ENCODE measurements around the gene SHANK2.

SHANK2 gene

DNA sequence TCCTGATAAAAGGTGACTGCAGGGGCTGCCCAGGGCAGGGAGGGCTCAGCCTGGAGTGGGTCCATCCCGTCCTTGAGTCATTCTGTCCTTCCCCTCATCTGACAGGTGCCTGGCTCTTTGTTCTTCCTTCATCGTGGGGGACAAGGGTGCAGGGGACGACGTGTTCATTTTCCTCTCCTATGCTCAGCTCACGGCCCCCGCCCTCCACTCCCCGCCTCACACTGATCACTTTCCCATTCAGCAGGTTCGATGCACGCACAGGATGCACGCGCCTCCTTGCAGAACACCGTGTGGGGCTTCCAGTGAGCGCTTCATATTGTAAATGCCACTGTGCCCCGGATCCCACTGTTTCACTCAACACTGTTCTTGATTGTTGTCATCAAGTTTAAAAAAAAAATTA is 32.7 kb upstream of the SHANK2 start:
- peaks cover 2% of the 10 kb centered on the region; the same call in 1 of the 2 replicates for H3K4me1 ChIP-seq (ENCODE audit: insufficient read depth, low read length)
- no peaks in the 10 kb centered on the region for H3K27me3 ChIP-seq (ENCODE audit: insufficient read depth, low read length)
- no peak overlapping the region for H3K4me3 ChIP-seq (ENCODE audit: low read length)
- no peak overlapping the region for H3K9ac ChIP-seq (ENCODE audit: low read depth, low read length)
- H3K27ac ChIP-seq (ENCODE audit: low read depth, low read length) = no peak overlapping the region
- H3K36me3 ChIP-seq (ENCODE audit: insufficient read depth, low read length) = no peaks in the 10 kb centered on the region
- H3K9me3 ChIP-seq (ENCODE audit: insufficient read depth, low read depth, low read length) = peaks cover 7% of the 10 kb centered on the region; the same call in 1 of the 2 replicates
- 87% methylated on average over 14 of the region's 14 CpGs for WGBS

DNA sequence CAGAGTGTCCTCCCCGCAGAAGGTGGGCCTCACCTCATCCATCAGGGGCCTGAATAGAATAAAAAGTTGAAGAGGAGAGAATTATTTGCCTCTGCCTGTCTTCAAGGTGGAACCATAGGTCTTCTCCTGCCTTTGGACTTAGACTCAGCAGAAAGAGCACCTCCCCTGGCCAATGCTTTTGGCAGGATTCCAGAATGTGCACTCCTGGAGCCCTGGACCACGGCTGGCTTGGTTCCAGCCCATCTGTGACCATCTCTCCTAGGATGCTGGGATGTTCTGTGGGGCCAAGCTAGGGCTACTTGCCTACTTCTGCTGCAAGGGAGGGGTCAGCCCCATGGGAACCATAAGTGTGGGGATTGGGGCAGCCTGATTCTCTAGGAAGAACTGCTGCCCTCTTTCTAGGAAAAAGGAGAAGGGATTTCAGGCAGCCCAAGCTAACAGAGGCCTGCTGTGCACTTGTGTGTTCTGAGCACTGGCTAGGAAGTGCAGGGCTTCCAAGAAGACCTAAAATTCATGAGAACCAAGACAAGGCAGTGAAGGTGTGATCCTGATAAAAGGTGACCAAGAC is 32.2 kb upstream of the SHANK2 start:
- WGBS = 92% methylated on average over 2 of the region's 2 CpGs
- Histone ChIP-seq H3K4me3 (ENCODE audit: low read length) (no peak overlapping the region), H3K27ac (ENCODE audit: low read depth, low read length) (no peak overlapping the region), H3K9me3 (ENCODE audit: insufficient read depth, low read depth, low read length) (peaks cover 2% of the 10 kb centered on the region; the same call in 1 of the 2 replicates), H3K4me1 (ENCODE audit: insufficient read depth, low read length) (peaks cover 3% of the 10 kb centered on the region; the same call in 1 of the 2 replicates), H3K9ac (ENCODE audit: low read depth, low read length) (no peak overlapping the region), H3K27me3 (ENCODE audit: insufficient read depth, low read length) (no peaks in the 10 kb centered on the region), H3K36me3 (ENCODE audit: insufficient read depth, low read length) (no peaks in the 10 kb centered on the region)

DNA sequence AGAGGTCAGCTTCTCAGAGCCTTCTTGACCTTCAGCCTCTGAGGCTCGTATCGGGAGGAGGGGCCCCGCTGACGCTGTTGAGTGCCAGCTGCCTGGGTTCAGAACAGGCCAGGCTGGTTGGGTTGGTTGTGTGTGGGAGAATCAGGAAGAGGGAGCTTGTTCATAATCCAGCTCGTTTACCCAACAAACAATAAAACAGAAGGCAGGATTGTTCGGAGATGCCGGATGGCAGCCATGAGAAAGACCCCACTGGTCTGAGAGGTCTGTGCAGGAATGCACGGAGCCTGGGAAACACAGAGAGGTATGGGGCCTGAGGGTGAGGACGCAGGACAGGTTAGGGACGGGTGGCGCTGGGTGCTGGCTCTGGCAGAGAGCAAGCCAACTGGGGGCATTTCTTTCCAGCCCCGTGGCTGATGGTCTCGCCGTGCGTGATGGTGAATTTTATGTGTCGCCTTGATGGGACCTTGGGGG is 31.6 kb upstream of the SHANK2 start:
- no peak overlapping the region for H3K4me3 ChIP-seq (ENCODE audit: low read length)
- H3K36me3 ChIP-seq (ENCODE audit: insufficient read depth, low read length) = no peaks in the 10 kb centered on the region
- WGBS = 93% methylated on average over 16 of the region's 16 CpGs
- H3K27ac ChIP-seq (ENCODE audit: low read depth, low read length) = no peak overlapping the region
- H3K27me3 ChIP-seq (ENCODE audit: insufficient read depth, low read length) = no peaks in the 10 kb centered on the region
- no peak overlapping the region for H3K9ac ChIP-seq (ENCODE audit: low read depth, low read length)
- peaks cover 3% of the 10 kb centered on the region; the same call in 1 of the 2 replicates for H3K4me1 ChIP-seq (ENCODE audit: insufficient read depth, low read length)
- H3K9me3 ChIP-seq (ENCODE audit: insufficient read depth, low read depth, low read length) = no peaks in the 10 kb centered on the region

DNA sequence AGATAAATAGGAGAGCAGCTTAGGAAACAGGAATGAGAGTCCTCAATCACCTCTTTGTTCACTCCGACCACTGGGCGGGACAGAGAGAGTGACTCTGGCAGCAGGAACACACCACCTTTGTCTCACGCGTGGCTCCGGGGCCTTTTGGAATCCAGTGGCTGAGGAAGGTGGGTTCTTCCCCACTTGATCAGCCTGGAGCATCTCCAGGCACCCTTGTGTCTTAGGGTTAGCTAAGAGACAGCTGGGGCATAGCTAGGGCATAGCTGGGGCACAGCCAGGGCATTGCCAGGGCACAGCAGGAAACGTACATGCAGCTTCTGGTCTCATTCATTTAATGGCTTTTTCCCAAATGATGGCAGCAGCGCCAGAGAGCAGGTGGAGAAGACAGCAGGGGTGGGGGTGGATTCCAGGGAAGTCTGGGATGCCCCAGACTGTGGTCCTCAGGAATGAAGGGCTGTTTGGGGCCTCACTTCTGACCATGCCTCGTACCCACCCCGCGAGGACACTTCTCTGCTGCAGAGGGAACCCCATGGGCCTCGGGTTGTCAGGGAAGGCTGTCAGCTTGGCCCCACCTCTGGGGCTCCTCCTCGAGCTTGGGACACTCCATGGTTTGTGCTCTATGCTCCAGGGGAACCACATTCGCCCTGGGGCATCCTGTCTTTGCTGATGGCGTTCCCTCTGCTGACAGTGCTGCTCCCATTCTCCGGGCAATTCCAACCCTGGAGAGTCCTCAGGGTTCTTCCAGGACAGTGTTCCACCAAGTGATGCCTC is 30.4 kb upstream of the SHANK2 start:
- no peak overlapping the region for H3K9ac ChIP-seq (ENCODE audit: low read depth, low read length)
- H3K9me3 ChIP-seq (ENCODE audit: insufficient read depth, low read depth, low read length) = no peaks in the 10 kb centered on the region
- no peak overlapping the region for H3K4me3 ChIP-seq (ENCODE audit: low read length)
- H3K36me3 ChIP-seq (ENCODE audit: insufficient read depth, low read length) = no peaks in the 10 kb centered on the region
- H3K4me1 ChIP-seq (ENCODE audit: insufficient read depth, low read length) = peaks cover 3% of the 10 kb centered on the region; the same call in 1 of the 2 replicates
- no peaks in the 10 kb centered on the region for H3K27me3 ChIP-seq (ENCODE audit: insufficient read depth, low read length)
- no peak overlapping the region for H3K27ac ChIP-seq (ENCODE audit: low read depth, low read length)
- 87% methylated on average over 15 of the region's 15 CpGs for WGBS

DNA sequence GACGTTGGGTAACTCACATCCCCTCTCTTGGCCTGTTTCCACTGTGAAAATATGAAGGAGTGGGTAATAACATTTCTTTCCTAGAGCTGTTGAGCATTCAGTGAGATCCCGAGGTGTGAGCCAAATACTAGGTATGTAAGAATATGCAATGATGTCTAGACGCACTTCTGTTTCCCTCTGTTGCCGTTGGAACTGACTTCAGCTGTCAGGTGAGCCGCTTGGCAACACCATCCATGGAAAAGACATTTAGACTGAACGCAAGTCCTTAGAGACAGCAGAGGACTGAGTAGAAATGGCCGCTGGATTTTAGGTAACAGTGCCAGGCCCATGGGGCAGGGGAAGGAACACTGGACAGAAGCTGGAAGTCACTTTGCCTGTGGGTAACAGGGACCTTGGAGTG is 29.5 kb upstream of the SHANK2 start:
- no peak overlapping the region for H3K9ac ChIP-seq (ENCODE audit: low read depth, low read length)
- H3K9me3 ChIP-seq (ENCODE audit: insufficient read depth, low read depth, low read length) = no peaks in the 10 kb centered on the region
- peaks cover 3% of the 10 kb centered on the region; the same call in 1 of the 2 replicates for H3K4me1 ChIP-seq (ENCODE audit: insufficient read depth, low read length)
- WGBS = 95% methylated on average over 7 of the region's 7 CpGs
- no peak overlapping the region for H3K4me3 ChIP-seq (ENCODE audit: low read length)
- H3K36me3 ChIP-seq (ENCODE audit: insufficient read depth, low read length) = no peaks in the 10 kb centered on the region
- H3K27me3 ChIP-seq (ENCODE audit: insufficient read depth, low read length) = no peaks in the 10 kb centered on the region
- H3K27ac ChIP-seq (ENCODE audit: low read depth, low read length) = no peak overlapping the region

DNA sequence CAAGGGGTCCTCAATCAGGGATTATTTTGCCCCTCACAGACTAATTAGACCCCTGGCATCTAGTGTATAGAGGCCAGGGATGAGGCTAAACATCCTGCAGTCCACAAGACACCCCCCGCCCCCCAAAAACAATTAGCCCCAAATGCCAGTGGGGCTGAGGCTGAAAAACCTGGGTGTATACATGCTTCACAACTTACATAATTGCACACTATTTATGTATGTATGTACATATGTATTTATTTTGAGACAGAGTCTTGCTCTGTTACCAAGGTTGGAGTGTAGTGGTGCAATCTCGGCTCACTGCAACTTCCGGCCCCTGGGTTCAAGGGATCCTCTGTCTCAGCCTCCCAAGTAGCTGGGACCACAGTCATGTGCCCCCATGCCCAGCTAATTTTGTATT is 28.8 kb upstream of the SHANK2 start:
- Histone ChIP-seq H3K9me3 (ENCODE audit: insufficient read depth, low read depth, low read length) (no peaks in the 10 kb centered on the region), H3K36me3 (ENCODE audit: insufficient read depth, low read length) (no peaks in the 10 kb centered on the region), H3K27ac (ENCODE audit: low read depth, low read length) (no peak overlapping the region), H3K4me1 (ENCODE audit: insufficient read depth, low read length) (peaks cover 3% of the 10 kb centered on the region; the same call in 1 of the 2 replicates), H3K27me3 (ENCODE audit: insufficient read depth, low read length) (no peaks in the 10 kb centered on the region), H3K4me3 (ENCODE audit: low read length) (no peak overlapping the region), H3K9ac (ENCODE audit: low read depth, low read length) (no peak overlapping the region)
- WGBS = 95% methylated on average over 2 of the region's 3 CpGs

DNA sequence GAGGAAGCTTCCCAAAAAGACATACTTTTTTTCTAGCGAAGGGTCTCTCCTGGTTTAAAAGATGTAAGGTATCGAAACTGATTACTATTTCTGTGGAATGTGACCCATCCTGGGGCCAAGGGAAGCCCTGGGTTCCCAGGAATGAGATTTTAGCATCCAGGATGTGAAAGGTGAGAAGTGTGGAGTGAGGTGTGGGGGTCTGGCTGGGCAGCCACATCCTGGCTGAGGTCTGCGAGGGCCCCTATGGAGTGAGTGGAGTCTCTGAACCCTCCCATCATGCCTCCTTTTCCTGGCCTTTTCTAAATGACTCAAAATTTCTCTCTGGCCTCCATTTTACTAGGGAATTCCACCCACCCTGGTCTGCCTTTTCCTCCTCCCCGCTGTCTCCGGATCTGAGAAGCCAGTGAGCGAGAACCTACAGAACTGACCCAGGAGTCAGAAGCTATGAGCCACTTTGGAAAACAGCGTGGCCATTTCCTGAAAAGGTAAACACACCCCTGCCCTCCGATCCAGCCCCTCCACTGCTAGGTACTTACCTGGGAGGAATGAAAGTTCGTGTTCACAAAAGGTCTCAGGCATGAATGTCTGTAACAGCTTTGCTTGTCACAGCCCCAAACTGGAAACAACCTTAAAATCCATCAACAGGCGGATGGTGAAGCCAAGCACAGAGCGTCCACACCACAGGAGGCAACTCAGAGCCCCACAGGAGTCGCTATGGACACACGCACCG is 27.7 kb upstream of the SHANK2 start:
- no peak overlapping the region for H3K4me3 ChIP-seq (ENCODE audit: low read length)
- H3K9me3 ChIP-seq (ENCODE audit: insufficient read depth, low read depth, low read length) = no peaks in the 10 kb centered on the region
- no peak overlapping the region for H3K9ac ChIP-seq (ENCODE audit: low read depth, low read length)
- no peaks in the 10 kb centered on the region for H3K36me3 ChIP-seq (ENCODE audit: insufficient read depth, low read length)
- 88% methylated on average over 14 of the region's 14 CpGs for WGBS
- no peaks in the 10 kb centered on the region for H3K27me3 ChIP-seq (ENCODE audit: insufficient read depth, low read length)
- no peak overlapping the region for H3K27ac ChIP-seq (ENCODE audit: low read depth, low read length)
- peaks cover 3% of the 10 kb centered on the region; the same call in 1 of the 2 replicates for H3K4me1 ChIP-seq (ENCODE audit: insufficient read depth, low read length)

DNA sequence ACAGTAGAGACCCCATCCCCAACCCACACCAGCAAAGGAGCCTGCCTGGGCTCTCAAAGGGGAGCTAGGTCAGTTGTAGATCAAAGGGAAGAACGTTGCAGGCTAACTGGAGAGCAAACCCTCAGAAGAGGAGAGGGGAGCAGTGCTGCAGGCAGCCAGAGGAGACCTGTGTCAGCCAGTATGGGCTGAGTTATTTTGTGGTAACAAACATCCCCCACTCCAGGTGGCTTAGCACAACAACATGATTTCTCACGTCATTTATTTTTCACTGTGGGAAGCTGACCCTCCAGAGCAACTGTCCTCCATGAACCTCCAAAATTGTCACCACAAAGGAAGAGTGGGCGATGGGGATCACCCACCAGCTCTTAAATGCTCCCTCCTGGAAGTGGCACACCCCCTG is 19.8 kb upstream of the SHANK2 start:
- Histone ChIP-seq H3K9ac (ENCODE audit: low read depth, low read length) (no peak overlapping the region), H3K9me3 (ENCODE audit: insufficient read depth, low read depth, low read length) (peaks cover 12% of the 10 kb centered on the region), H3K4me3 (ENCODE audit: low read length) (no peak overlapping the region), H3K27me3 (ENCODE audit: insufficient read depth, low read length) (no peaks in the 10 kb centered on the region), H3K4me1 (ENCODE audit: insufficient read depth, low read length) (no peaks in the 10 kb centered on the region), H3K36me3 (ENCODE audit: insufficient read depth, low read length) (no peaks in the 10 kb centered on the region), H3K27ac (ENCODE audit: low read depth, low read length) (no peak overlapping the region)
- 94% methylated on average over 3 of the region's 3 CpGs for WGBS

DNA sequence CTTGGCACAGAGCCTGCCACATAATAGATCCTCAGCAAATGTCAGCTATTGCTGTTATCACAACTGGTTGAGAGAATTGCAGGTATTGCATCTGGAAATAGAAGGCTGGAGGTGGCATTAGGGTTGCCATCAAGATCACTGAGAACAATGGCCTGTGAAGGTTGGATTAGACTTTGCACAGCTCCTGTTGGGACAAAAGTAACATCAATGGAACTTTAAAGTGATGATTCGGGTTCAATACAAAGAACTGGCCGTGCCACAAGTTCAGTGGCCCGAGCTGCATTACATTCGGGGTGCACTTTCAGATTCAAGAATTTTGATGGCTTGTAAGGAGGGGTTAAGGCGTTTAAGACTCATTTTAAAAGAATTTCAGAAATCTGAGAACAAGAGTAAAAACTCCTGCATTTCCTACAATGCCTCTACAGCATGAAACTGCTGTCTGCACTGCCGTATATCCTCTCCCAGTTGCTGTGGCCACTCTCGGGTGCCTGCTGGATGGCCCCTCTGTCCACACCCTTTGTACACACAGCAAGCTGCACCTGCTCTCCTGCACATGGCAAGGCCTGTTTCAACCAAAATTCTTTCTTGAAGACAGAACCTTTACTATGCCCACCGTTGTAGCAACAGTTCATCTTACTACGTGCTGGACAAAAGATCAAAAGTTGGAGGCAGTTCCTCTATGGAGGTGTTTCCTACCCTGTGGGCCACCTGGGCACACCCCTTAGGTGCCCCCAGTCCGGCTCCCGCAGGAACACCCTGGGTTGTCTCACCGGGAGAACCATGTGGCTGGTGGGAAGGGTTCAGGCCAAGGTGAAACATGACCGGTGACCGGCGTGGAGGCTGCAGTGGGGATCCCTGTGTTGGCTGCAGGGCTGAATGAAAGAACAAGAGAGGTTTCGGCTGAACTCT is 17.5 kb upstream of the SHANK2 start:
- 87% methylated on average over 16 of the region's 16 CpGs for WGBS
- Histone ChIP-seq H3K9ac (ENCODE audit: low read depth, low read length) (no peak overlapping the region), H3K9me3 (ENCODE audit: insufficient read depth, low read depth, low read length) (peaks cover 12% of the 10 kb centered on the region)

DNA sequence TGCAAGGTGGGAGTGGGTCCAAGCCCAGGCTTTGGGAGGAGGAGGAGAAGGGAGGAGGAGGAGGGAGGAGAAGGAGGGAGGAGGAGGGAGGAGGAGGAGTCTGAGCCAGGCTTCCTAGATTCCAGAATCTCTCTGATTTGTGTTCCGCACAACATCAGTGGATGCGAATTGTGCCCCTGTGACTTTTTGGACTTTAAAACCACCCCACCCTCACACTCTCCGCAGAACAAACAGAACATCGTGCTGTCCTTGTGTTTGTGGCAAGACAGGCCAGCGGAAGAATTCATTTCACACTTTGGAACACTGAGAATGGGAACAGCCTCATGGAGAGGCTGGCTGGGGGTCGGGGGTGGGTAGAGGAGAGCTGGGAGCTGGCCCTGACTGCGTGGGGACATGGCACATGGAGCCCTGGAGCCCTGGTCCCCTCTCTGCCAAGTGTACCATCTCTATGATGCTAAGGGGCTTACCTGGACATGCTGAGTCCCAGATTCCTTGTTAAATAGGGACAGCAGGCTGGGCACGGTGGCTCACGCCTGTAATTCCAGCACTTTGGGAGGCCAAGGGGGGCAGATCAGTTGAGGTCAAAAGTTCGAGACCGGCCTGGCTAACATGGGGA is 16.4 kb upstream of the SHANK2 start:
- no peak overlapping the region for H3K27ac ChIP-seq (ENCODE audit: low read depth, low read length)
- WGBS = 88% methylated on average over 11 of the region's 11 CpGs
- no peaks in the 10 kb centered on the region for H3K4me1 ChIP-seq (ENCODE audit: insufficient read depth, low read length)
- peaks cover 6% of the 10 kb centered on the region for H3K9me3 ChIP-seq (ENCODE audit: insufficient read depth, low read depth, low read length)
- no peak overlapping the region for H3K9ac ChIP-seq (ENCODE audit: low read depth, low read length)
- H3K4me3 ChIP-seq (ENCODE audit: low read length) = no peak overlapping the region
- H3K36me3 ChIP-seq (ENCODE audit: insufficient read depth, low read length) = no peaks in the 10 kb centered on the region
- no peaks in the 10 kb centered on the region for H3K27me3 ChIP-seq (ENCODE audit: insufficient read depth, low read length)

More for the DNA sequence above, 17.5 kb upstream of the SHANK2 start:
- no peak overlapping the region for H3K4me3 ChIP-seq (ENCODE audit: low read length)
- no peaks in the 10 kb centered on the region for H3K36me3 ChIP-seq (ENCODE audit: insufficient read depth, low read length)
- H3K4me1 ChIP-seq (ENCODE audit: insufficient read depth, low read length) = no peaks in the 10 kb centered on the region
- no peak overlapping the region for H3K27ac ChIP-seq (ENCODE audit: low read depth, low read length)
- no peaks in the 10 kb centered on the region for H3K27me3 ChIP-seq (ENCODE audit: insufficient read depth, low read length)
